ENCODE results near the gene CXCL12. TPM values are rescaled to one million over a fixed set of nuclear protein-coding genes. Genes with fewer than 3 reads are reported as not detected.

CXCL12 gene
- total RNA-seq, 1 donor from 2014 or later, result not detected

- intact Hi-C loops (cut with micrococcal nuclease), result no loop called here
- ChIA-PET CTCF (no interaction called here), POLR2A (no interaction called here)
- Mint-ChIP-seq H3K4me1 (no peaks in the 10 kb centered on the region), H3K4me3 (no peak overlapping the region), H3K9me3 (no peaks in the 10 kb centered on the region), H3K36me3 (ENCODE audit: low read depth) (no peaks in the 10 kb centered on the region), H3K27ac (no peak overlapping the region), H3K27me3 (peaks cover 3% of the 10 kb centered on the region)
- ATAC-seq (ENCODE audit: low read depth) (no peak), DNase-seq (no peak)
- TF ChIP-seq CTCF (IDR thresholded peaks at IDR 0.05), result no peak
Measured at GRCh38 chr10:44341886-44342285, 43.0 kb downstream of the CXCL12 start.

- no peaks in the 10 kb centered on the region for H3K9me3 Mint-ChIP-seq
- TF ChIP-seq CTCF (IDR thresholded peaks at IDR 0.05), result no peak
- CTCF ChIA-PET, result no interaction called here
- no peak for ATAC-seq (ENCODE audit: low read depth)
- H3K27ac Mint-ChIP-seq, result no peak overlapping the region
- H3K4me1 Mint-ChIP-seq, result no peaks in the 10 kb centered on the region
- intact Hi-C loops (cut with micrococcal nuclease), result no loop called here
- H3K27me3 Mint-ChIP-seq, result peaks cover 3% of the 10 kb centered on the region
- H3K36me3 Mint-ChIP-seq (ENCODE audit: low read depth), result no peaks in the 10 kb centered on the region
- H3K4me3 Mint-ChIP-seq, result no peak overlapping the region
- no peak for DNase-seq
- POLR2A ChIA-PET, result no interaction called here
Measured at GRCh38 chr10:44340557-44340956, 44.3 kb downstream of the CXCL12 start.

GRCh38 chr10:44339218-44339617 is 45.7 kb downstream of the CXCL12 start:
- DNase-seq (no peak), ATAC-seq (ENCODE audit: low read depth) (no peak)
- H3K36me3 Mint-ChIP-seq (ENCODE audit: low read depth), result no peaks in the 10 kb centered on the region
- H3K27ac Mint-ChIP-seq, result no peak overlapping the region
- H3K4me1 Mint-ChIP-seq, result no peaks in the 10 kb centered on the region
- POLR2A ChIA-PET, result no interaction called here
- TF ChIP-seq CTCF (IDR thresholded peaks at IDR 0.05), result no peak
- H3K4me3 Mint-ChIP-seq, result no peak overlapping the region
- no peaks in the 10 kb centered on the region for H3K9me3 Mint-ChIP-seq
- CTCF ChIA-PET, result no interaction called here
- intact Hi-C loops (cut with micrococcal nuclease), result no loop called here
- H3K27me3 Mint-ChIP-seq, result peaks cover 3% of the 10 kb centered on the region

GRCh38 chr10:44337081-44337480 is 47.8 kb downstream of the CXCL12 start:
- Mint-ChIP-seq H3K27ac (no peak overlapping the region), H3K4me1 (no peaks in the 10 kb centered on the region), H3K27me3 (no peaks in the 10 kb centered on the region), H3K36me3 (ENCODE audit: low read depth) (no peaks in the 10 kb centered on the region), H3K9me3 (no peaks in the 10 kb centered on the region), H3K4me3 (no peak overlapping the region)
- no peak for ATAC-seq (ENCODE audit: low read depth)
- DNase-seq, result no peak
- ChIA-PET CTCF (no interaction called here), POLR2A (no interaction called here)
- no peak for TF ChIP-seq CTCF (IDR thresholded peaks at IDR 0.05)
- intact Hi-C loops (cut with micrococcal nuclease), result no loop called here

GRCh38 chr10:44335330-44336021 is 49.4 kb downstream of the CXCL12 start:
- ATAC-seq (ENCODE audit: low read depth), result no peak
- no peak for DNase-seq
- Mint-ChIP-seq H3K36me3 (ENCODE audit: low read depth) (no peaks in the 10 kb centered on the region), H3K4me1 (no peaks in the 10 kb centered on the region), H3K27me3 (no peaks in the 10 kb centered on the region), H3K27ac (no peak overlapping the region), H3K4me3 (no peak overlapping the region), H3K9me3 (no peaks in the 10 kb centered on the region)
- ChIA-PET POLR2A (no interaction called here), CTCF (no interaction called here)
- TF ChIP-seq CTCF (IDR thresholded peaks at IDR 0.05), result no peak
- intact Hi-C loops (cut with micrococcal nuclease), result no loop called here
